B cell (primary cell): ENCODE data around the gene CALD1.

ENCODE experiments used
- EZH2 ChIP-seq: IDR thresholded peaks from 2 replicates; pipeline ENCODE4 v1.6.1; 2012; ENCODE audit warnings: borderline replicate concordance, low read depth, mild to moderate bottlenecking, moderate library complexity, low read length; ENCODE audit not compliant: insufficient read depth, poor library complexity, severe bottlenecking
- TF ChIP-seq, protein P1 (sequence below): fragments of 200-600 bp; IDR thresholded peaks from one replicate; pipeline ENCODE4 v1.8.0; 2022; ENCODE audit warnings: antibody characterized with exemption, mild to moderate bottlenecking

- TF ChIP-seq, protein P1, sequence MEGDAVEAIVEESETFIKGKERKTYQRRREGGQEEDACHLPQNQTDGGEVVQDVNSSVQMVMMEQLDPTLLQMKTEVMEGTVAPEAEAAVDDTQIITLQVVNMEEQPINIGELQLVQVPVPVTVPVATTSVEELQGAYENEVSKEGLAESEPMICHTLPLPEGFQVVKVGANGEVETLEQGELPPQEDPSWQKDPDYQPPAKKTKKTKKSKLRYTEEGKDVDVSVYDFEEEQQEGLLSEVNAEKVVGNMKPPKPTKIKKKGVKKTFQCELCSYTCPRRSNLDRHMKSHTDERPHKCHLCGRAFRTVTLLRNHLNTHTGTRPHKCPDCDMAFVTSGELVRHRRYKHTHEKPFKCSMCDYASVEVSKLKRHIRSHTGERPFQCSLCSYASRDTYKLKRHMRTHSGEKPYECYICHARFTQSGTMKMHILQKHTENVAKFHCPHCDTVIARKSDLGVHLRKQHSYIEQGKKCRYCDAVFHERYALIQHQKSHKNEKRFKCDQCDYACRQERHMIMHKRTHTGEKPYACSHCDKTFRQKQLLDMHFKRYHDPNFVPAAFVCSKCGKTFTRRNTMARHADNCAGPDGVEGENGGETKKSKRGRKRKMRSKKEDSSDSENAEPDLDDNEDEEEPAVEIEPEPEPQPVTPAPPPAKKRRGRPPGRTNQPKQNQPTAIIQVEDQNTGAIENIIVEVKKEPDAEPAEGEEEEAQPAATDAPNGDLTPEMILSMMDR: no peak
- no peak for TF ChIP-seq EZH2
Observed at GRCh38 chr7:134772401-134772800, 7.0 kb upstream of the CALD1 start.
